Thymus (tissue), 11 donors: ENCODE measurements around the gene LBH. TPM values are rescaled to one million over a fixed set of nuclear protein-coding genes. Genes with fewer than 3 reads are reported as not detected.

ENCODE experiments used
- DNase-seq, 9 donors: peaks; one replicate each; pipeline ENCODE4 v3.0.0-alpha.2; 2013; ENCODE audit warnings: low spot score in 9 of 9, low read depth in 6 of 9, missing footprints in 1 of 9
- H3K27ac ChIP-seq, 2 donors: one replicate each; pipeline ENCODE4 v1.5.1; 2013; ENCODE audit warnings: control low read depth in 1 of 2, low read depth in 1 of 2, low read length in 1 of 2, mild to moderate bottlenecking in 1 of 2, moderate library complexity in 1 of 2
- H3K27me3 ChIP-seq, 2 donors: one replicate each; pipeline ENCODE4 v1.5.1; 2013; ENCODE audit warnings: low read length in 1 of 2; ENCODE audit not compliant: control insufficient read depth in 2 of 2, insufficient read depth in 1 of 2
- H3K36me3 ChIP-seq, 2 donors: one replicate each; pipeline ENCODE4 v1.5.1; 2013; ENCODE audit warnings: low read length in 1 of 2, mild to moderate bottlenecking in 1 of 2, moderate library complexity in 1 of 2; ENCODE audit not compliant: control insufficient read depth in 2 of 2, insufficient read depth in 2 of 2
- H3K4me1 ChIP-seq, 2 donors: one replicate each; pipeline ENCODE4 v1.5.1; 2013; ENCODE audit warnings: low read length in 2 of 2; ENCODE audit not compliant: control insufficient read depth in 2 of 2, insufficient read depth in 2 of 2
- H3K4me3 ChIP-seq, 2 donors: one replicate each; pipeline ENCODE4 v1.5.1; 2013; ENCODE audit warnings: low read length in 2 of 2, control low read depth in 1 of 2, mild to moderate bottlenecking in 1 of 2
- H3K9me3 ChIP-seq, 2 donors: one replicate each; pipeline ENCODE4 v1.5.1; 2013; ENCODE audit warnings: low read length in 1 of 2, mild to moderate bottlenecking in 1 of 2; ENCODE audit not compliant: control insufficient read depth in 2 of 2, insufficient read depth in 1 of 2
- WGBS: extraction: QIAGEN DNeasy Blood & Tissue Kit; methylation state at CpG from one replicate; pipeline ENCODE4 v1.1.7; 2013; 5-methylcytosine and 5-hydroxymethylcytosine counted together
- polyA plus RNA-seq: library from polyadenylated mRNA; stranded (reverse); fragments of 200-250 nt; gene quantifications from one replicate; pipeline ENCODE4 v1.2.3, GENCODE V29; 2013
- total RNA-seq: library from RNA; stranded (reverse); fragments of 120-200 nt; gene quantifications from one replicate; pipeline ENCODE4 v1.2.4, GENCODE V29; 2013
- donor health status: healthy.

Gene LBH
- total and polyA plus RNA-seq, 2 donors, result 88.9 to 149 TPM

- DNase-seq, result no peak
- Histone ChIP-seq H3K27ac (peak overlapping the region in 1 of 2 donors; percentile 53), H3K4me1 (peaks cover 39 to 82% of the 10 kb centered on the region in 2 donors), H3K9me3 (no peaks in the 10 kb centered on the region), H3K27me3 (peaks cover 0 to 2% of the 10 kb centered on the region in 2 donors), H3K36me3 (peaks cover 63 to 68% of the 10 kb centered on the region in 2 donors), H3K4me3 (peak overlapping the region; percentile 72 to 89)
- WGBS, result 77% methylated on average over 4 of the region's 4 CpGs
These were observed 4.7 kb downstream of the LBH start for GRCh38 chr2:30235859-30236535.

- Histone ChIP-seq H3K9me3 (no peaks in the 10 kb centered on the region), H3K27ac (peak overlapping the region; percentile 6 to 29), H3K4me3 (no peak overlapping the region), H3K36me3 (peaks cover 69 to 73% of the 10 kb centered on the region in 2 donors), H3K4me1 (peaks cover 39 to 83% of the 10 kb centered on the region in 2 donors), H3K27me3 (peaks cover 0 to 2% of the 10 kb centered on the region in 2 donors)
- no peak for DNase-seq
- 96% methylated on average over 8 of the region's 8 CpGs for WGBS
These were observed 5.4 kb downstream of the LBH start for GRCh38 chr2:30236591-30237238.

GRCh38 chr2:30237239-30237965 is 6.1 kb downstream of the LBH start:
- Histone ChIP-seq H3K27ac (peak overlapping the region; percentile 27 to 54), H3K4me1 (peaks cover 39 to 83% of the 10 kb centered on the region in 2 donors), H3K4me3 (no peak overlapping the region), H3K36me3 (peaks cover 69 to 74% of the 10 kb centered on the region in 2 donors), H3K27me3 (no peaks in the 10 kb centered on the region), H3K9me3 (no peaks in the 10 kb centered on the region)
- WGBS, result 91% methylated on average over 8 of the region's 8 CpGs
- DNase-seq, result no peak

GRCh38 chr2:30237966-30238800 is 6.8 kb downstream of the LBH start:
- no peak overlapping the region for H3K4me3 ChIP-seq
- 82% methylated on average over 13 of the region's 13 CpGs for WGBS
- peaks cover 39 to 78% of the 10 kb centered on the region in 2 donors for H3K4me1 ChIP-seq
- H3K36me3 ChIP-seq, result peaks cover 69 to 77% of the 10 kb centered on the region in 2 donors
- no peak for DNase-seq
- H3K9me3 ChIP-seq, result no peaks in the 10 kb centered on the region
- H3K27ac ChIP-seq, result peak overlapping the region in 1 of 2 donors; percentile 54
- H3K27me3 ChIP-seq, result no peaks in the 10 kb centered on the region

- DNase-seq, result peak in 4 of 9 donors; percentile 72 to 83 (median 76)
- Histone ChIP-seq H3K4me1 (peaks cover 44 to 78% of the 10 kb centered on the region in 2 donors), H3K4me3 (no peak overlapping the region)
These were observed 8.1 kb downstream of the LBH start for GRCh38 chr2:30239308-30239985.

GRCh38 chr2:30239986-30240752 is 8.8 kb downstream of the LBH start:
- peaks cover 41 to 73% of the 10 kb centered on the region in 2 donors for H3K4me1 ChIP-seq

More at GRCh38 chr2:30239308-30239985, 8.1 kb downstream of the LBH start:
- no peaks in the 10 kb centered on the region for H3K27me3 ChIP-seq
- H3K36me3 ChIP-seq, result peaks cover 71 to 85% of the 10 kb centered on the region in 2 donors
- WGBS, result 88% methylated on average over 11 of the region's 11 CpGs
- peak overlapping the region; percentile 26 to 48 for H3K27ac ChIP-seq
- no peaks in the 10 kb centered on the region for H3K9me3 ChIP-seq

GRCh38 chr2:30243231-30243630 is 11.9 kb downstream of the LBH start:
- no peak overlapping the region for H3K27ac ChIP-seq
- H3K4me1 ChIP-seq, result peaks cover 29 to 43% of the 10 kb centered on the region in 2 donors
- peaks cover 45 to 69% of the 10 kb centered on the region in 2 donors for H3K36me3 ChIP-seq
- H3K27me3 ChIP-seq, result no peaks in the 10 kb centered on the region
- WGBS, result 97% methylated on average over 3 of the region's 3 CpGs
- no peaks in the 10 kb centered on the region for H3K9me3 ChIP-seq
- H3K4me3 ChIP-seq, result no peak overlapping the region
- DNase-seq, result no peak

More at GRCh38 chr2:30239986-30240752, 8.8 kb downstream of the LBH start:
- H3K4me3 ChIP-seq, result peak overlapping the region in 1 of 2 donors; percentile 15
- peaks cover 67 to 81% of the 10 kb centered on the region in 2 donors for H3K36me3 ChIP-seq
- H3K9me3 ChIP-seq, result no peaks in the 10 kb centered on the region
- WGBS, result 66% methylated on average over 12 of the region's 12 CpGs
- DNase-seq, result no peak
- H3K27me3 ChIP-seq, result no peaks in the 10 kb centered on the region
- H3K27ac ChIP-seq, result peak overlapping the region; percentile 8 to 48
